ENCODE measurements around the gene PPP1R3F. TPM values are rescaled to one million over a fixed set of nuclear protein-coding genes. Genes with fewer than 3 reads are reported as not detected.

PPP1R3F gene
- total and polyA plus RNA-seq, 9 of the 15 experiments (the other 6 are each of a cell fraction or from before 2014, with no cell fraction given) = 0.03 to 0.91 (median 0.43) TPM; not detected in 1

DNA sequence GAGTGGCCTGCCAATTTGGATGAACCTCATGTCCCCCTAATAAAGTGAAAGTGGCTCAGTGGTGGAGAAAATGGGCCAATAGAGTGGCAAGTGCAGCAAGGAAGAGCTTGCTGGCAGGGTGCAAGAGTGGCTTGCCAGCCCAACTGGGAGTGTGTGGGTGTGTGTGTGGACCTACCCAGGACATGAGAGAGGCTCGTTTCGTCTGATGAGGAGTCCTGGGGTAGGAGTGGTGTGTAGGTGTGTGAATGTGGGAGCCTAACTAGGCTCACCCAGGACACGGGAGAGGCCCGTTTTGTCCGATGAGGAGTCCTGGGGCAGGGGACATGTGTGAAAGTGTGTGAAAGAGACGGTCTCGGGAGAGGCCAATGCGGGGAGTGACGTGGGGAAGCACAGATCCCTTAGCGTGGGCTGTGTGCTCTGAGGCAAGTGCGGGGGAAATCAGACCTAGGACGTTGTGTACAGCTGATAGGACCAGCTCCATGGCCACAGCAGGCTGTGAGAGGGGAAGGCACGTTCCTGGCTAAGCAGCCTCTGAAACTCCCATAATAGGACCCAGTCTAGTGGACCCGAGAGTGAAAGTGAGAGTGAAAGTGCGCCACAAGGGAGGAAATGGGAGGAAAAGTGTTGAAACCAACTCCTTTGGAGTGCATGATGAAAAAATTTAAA lies 39.1 kb downstream of the PPP1R3F start (continued):
- TF ChIP-seq, protein P1, sequence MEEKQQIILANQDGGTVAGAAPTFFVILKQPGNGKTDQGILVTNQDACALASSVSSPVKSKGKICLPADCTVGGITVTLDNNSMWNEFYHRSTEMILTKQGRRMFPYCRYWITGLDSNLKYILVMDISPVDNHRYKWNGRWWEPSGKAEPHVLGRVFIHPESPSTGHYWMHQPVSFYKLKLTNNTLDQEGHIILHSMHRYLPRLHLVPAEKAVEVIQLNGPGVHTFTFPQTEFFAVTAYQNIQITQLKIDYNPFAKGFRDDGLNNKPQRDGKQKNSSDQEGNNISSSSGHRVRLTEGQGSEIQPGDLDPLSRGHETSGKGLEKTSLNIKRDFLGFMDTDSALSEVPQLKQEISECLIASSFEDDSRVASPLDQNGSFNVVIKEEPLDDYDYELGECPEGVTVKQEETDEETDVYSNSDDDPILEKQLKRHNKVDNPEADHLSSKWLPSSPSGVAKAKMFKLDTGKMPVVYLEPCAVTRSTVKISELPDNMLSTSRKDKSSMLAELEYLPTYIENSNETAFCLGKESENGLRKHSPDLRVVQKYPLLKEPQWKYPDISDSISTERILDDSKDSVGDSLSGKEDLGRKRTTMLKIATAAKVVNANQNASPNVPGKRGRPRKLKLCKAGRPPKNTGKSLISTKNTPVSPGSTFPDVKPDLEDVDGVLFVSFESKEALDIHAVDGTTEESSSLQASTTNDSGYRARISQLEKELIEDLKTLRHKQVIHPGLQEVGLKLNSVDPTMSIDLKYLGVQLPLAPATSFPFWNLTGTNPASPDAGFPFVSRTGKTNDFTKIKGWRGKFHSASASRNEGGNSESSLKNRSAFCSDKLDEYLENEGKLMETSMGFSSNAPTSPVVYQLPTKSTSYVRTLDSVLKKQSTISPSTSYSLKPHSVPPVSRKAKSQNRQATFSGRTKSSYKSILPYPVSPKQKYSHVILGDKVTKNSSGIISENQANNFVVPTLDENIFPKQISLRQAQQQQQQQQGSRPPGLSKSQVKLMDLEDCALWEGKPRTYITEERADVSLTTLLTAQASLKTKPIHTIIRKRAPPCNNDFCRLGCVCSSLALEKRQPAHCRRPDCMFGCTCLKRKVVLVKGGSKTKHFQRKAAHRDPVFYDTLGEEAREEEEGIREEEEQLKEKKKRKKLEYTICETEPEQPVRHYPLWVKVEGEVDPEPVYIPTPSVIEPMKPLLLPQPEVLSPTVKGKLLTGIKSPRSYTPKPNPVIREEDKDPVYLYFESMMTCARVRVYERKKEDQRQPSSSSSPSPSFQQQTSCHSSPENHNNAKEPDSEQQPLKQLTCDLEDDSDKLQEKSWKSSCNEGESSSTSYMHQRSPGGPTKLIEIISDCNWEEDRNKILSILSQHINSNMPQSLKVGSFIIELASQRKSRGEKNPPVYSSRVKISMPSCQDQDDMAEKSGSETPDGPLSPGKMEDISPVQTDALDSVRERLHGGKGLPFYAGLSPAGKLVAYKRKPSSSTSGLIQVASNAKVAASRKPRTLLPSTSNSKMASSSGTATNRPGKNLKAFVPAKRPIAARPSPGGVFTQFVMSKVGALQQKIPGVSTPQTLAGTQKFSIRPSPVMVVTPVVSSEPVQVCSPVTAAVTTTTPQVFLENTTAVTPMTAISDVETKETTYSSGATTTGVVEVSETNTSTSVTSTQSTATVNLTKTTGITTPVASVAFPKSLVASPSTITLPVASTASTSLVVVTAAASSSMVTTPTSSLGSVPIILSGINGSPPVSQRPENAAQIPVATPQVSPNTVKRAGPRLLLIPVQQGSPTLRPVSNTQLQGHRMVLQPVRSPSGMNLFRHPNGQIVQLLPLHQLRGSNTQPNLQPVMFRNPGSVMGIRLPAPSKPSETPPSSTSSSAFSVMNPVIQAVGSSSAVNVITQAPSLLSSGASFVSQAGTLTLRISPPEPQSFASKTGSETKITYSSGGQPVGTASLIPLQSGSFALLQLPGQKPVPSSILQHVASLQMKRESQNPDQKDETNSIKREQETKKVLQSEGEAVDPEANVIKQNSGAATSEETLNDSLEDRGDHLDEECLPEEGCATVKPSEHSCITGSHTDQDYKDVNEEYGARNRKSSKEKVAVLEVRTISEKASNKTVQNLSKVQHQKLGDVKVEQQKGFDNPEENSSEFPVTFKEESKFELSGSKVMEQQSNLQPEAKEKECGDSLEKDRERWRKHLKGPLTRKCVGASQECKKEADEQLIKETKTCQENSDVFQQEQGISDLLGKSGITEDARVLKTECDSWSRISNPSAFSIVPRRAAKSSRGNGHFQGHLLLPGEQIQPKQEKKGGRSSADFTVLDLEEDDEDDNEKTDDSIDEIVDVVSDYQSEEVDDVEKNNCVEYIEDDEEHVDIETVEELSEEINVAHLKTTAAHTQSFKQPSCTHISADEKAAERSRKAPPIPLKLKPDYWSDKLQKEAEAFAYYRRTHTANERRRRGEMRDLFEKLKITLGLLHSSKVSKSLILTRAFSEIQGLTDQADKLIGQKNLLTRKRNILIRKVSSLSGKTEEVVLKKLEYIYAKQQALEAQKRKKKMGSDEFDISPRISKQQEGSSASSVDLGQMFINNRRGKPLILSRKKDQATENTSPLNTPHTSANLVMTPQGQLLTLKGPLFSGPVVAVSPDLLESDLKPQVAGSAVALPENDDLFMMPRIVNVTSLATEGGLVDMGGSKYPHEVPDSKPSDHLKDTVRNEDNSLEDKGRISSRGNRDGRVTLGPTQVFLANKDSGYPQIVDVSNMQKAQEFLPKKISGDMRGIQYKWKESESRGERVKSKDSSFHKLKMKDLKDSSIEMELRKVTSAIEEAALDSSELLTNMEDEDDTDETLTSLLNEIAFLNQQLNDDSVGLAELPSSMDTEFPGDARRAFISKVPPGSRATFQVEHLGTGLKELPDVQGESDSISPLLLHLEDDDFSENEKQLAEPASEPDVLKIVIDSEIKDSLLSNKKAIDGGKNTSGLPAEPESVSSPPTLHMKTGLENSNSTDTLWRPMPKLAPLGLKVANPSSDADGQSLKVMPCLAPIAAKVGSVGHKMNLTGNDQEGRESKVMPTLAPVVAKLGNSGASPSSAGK (IDR thresholded peaks at IDR 0.05) = peak; percentile 48
- TF ChIP-seq L3MBTL2 (IDR thresholded peaks at IDR 0.05) = peak; percentile 49; the same call in 1 of the 2 replicates
- TF ChIP-seq YY1 (IDR thresholded peaks at IDR 0.05; ENCODE audit: borderline replicate concordance in 1 of 3, control insufficient read depth in 1 of 3, extremely low read depth in 1 of 3, insufficient read depth in 3 of 3, insufficient read length in 1 of 3, insufficient replicate concordance in 2 of 3, low read depth in 1 of 3, low read length in 2 of 3) = no peak
- no peak for TF ChIP-seq RUNX1 (IDR thresholded peaks at IDR 0.05; ENCODE audit: low read depth)
- no peak for TF ChIP-seq PCBP2 (IDR thresholded peaks at IDR 0.05; ENCODE audit: low read depth, low read length, poor library complexity, severe bottlenecking)
- TF ChIP-seq, protein P2, sequence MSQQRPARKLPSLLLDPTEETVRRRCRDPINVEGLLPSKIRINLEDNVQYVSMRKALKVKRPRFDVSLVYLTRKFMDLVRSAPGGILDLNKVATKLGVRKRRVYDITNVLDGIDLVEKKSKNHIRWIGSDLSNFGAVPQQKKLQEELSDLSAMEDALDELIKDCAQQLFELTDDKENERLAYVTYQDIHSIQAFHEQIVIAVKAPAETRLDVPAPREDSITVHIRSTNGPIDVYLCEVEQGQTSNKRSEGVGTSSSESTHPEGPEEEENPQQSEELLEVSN (IDR thresholded peaks at IDR 0.05; ENCODE audit: borderline replicate concordance in 1 of 2, extremely low read depth in 1 of 2, insufficient read depth in 1 of 2, insufficient read length in 1 of 2, low read depth in 1 of 2, low read length in 1 of 2, poor library complexity in 1 of 2, severe bottlenecking in 1 of 2) = peak in 1 of 2 experiments; percentile 8
- 0 out of 2 replicates have a peak, but pooled peaks have one; percentile 6 for TF ChIP-seq ATF7 (IDR thresholded peaks at IDR 0.05)
- 0 out of 2 replicates have a peak, but pooled peaks have one; percentile 20 for TF ChIP-seq CREM (IDR thresholded peaks at IDR 0.05; ENCODE audit: low read depth)
- TF ChIP-seq, protein P3, sequence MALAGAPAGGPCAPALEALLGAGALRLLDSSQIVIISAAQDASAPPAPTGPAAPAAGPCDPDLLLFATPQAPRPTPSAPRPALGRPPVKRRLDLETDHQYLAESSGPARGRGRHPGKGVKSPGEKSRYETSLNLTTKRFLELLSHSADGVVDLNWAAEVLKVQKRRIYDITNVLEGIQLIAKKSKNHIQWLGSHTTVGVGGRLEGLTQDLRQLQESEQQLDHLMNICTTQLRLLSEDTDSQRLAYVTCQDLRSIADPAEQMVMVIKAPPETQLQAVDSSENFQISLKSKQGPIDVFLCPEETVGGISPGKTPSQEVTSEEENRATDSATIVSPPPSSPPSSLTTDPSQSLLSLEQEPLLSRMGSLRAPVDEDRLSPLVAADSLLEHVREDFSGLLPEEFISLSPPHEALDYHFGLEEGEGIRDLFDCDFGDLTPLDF (CRISPR knock-in tag; IDR thresholded peaks at IDR 0.05) = no peak
- TF ChIP-seq, protein P4, sequence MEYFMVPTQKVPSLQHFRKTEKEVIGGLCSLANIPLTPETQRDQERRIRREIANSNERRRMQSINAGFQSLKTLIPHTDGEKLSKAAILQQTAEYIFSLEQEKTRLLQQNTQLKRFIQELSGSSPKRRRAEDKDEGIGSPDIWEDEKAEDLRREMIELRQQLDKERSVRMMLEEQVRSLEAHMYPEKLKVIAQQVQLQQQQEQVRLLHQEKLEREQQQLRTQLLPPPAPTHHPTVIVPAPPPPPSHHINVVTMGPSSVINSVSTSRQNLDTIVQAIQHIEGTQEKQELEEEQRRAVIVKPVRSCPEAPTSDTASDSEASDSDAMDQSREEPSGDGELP (CRISPR knock-in tag; IDR thresholded peaks at IDR 0.05; ENCODE audit: borderline replicate concordance) = 0 out of 2 replicates have a peak, but pooled peaks have one; percentile 19

All from K562 (cell line).